HCT116 (cell line): ENCODE data around the gene BRAT1. TPM values are rescaled to one million over a fixed set of nuclear protein-coding genes. Genes with fewer than 3 reads are reported as not detected.

Experiments
- ATAC-seq: fragments of 200-7000 bp; cut with Tn5 transposase; 2 replicates; pipeline ENCODE4 v1.9.1; 2020; ENCODE audit warnings: mild to moderate bottlenecking, moderate library complexity
- BruUV-seq: library from RNA; stranded (reverse); fragments of 400-500 nt; replicated peaks from 2 replicates; lab custom pipeline; 2021; lab: Mats Ljungman, UMichigan
- CTCF ChIA-PET: fragments of 300-600 bp; sonication (Branson Sonifier 250); formaldehyde crosslinking; loops from one replicate; lab custom pipeline; 2021; ENCODE audit warnings: antibody characterized with exemption; lab: Charles Lee
- POLR2A ChIA-PET: fragments of 300-600, 350-600 bp; sonication (Branson Sonifier 250); formaldehyde crosslinking; loops from one replicate; lab custom pipeline; 2021; ENCODE audit warnings: antibody characterized with exemption; lab: Charles Lee
- RAD21 ChIA-PET, 2 experiments: fragments of 300-600 bp; sonication (Branson Sonifier 250); formaldehyde crosslinking; loops; one replicate each; lab custom pipeline; 2023; ENCODE audit warnings: low total read pairs in 2 of 2; ENCODE audit not compliant: uncharacterized antibody in 2 of 2, unreplicated experiment in 2 of 2, low non-redundant PET in 1 of 2; lab: Charles Lee
- DNase-seq: peaks from one replicate; pipeline ENCODE4 v3.0.0-alpha.2; 2010; ENCODE audit warnings: low read depth, low spot score
- H2AFZ ChIP-seq: fragments of 200-600 bp; shearing (Covaris generic), sonication (generic); 2 replicates; pipeline ENCODE4 v1.6.1; 2017; ENCODE audit warnings: low read depth, mixed run types, mixed read lengths, antibody characterized with exemption, low read length; ENCODE audit not compliant: poor library complexity, severe bottlenecking
- H3K27ac ChIP-seq: 2 replicates; pipeline ENCODE4 v1.5.1; 2012; ENCODE audit warnings: low read depth, low read length
- H3K27me3 ChIP-seq: fragments of 200-600 bp; sonication (generic); 2 replicates; pipeline ENCODE4 v1.6.1; 2016; ENCODE audit warnings: mixed run types, low read length, mixed read lengths; ENCODE audit not compliant: insufficient read depth
- H3K36me3 ChIP-seq, 2 experiments: fragments of 200-500 bp in 1 of 2; fragments of 200-600 bp in 1 of 2; sonication (Bioruptor generic) in 1 of 2; sonication (generic) in 1 of 2; 2 replicates each; pipeline versions ENCODE4 v1.5.1 to v1.6.1; 2014 to 2016; ENCODE audit warnings: low read length in 2 of 2, inconsistent platforms in 1 of 2, mixed read lengths in 1 of 2, mixed run types in 1 of 2; ENCODE audit not compliant: insufficient read depth in 2 of 2, control insufficient read depth in 1 of 2
- H3K4me1 ChIP-seq, 2 experiments: fragments of 200-600 bp in 1 of 2; sonication (generic) in 1 of 2; 2 replicates each; pipeline versions ENCODE4 v1.5.1 to v1.6.1; 2012 to 2017; ENCODE audit warnings: low read length in 2 of 2, inconsistent platforms in 1 of 2, mild to moderate bottlenecking in 1 of 2, mixed read lengths in 1 of 2, mixed run types in 1 of 2, moderate library complexity in 1 of 2; ENCODE audit not compliant: insufficient read depth in 2 of 2, control insufficient read depth in 1 of 2
- H3K4me2 ChIP-seq: fragments of 200-600 bp; sonication (generic); 2 replicates; pipeline ENCODE4 v1.6.1; 2017; ENCODE audit warnings: mixed run types, low read length, mixed read lengths
- H3K4me3 ChIP-seq, 2 experiments: fragments of 200-600 bp in 1 of 2; sonication (generic) in 1 of 2; replicated peaks in 1 of 2; 2 replicates each; pipeline ENCODE4 v1.5.1; 2011 to 2016; ENCODE audit warnings: low read length in 2 of 2, control low read depth in 1 of 2, low read depth in 1 of 2, mild to moderate bottlenecking in 1 of 2, mixed read lengths in 1 of 2, mixed run types in 1 of 2
- H3K79me2 ChIP-seq: fragments of 200-600 bp; sonication (generic); 2 replicates; pipeline ENCODE4 v1.6.1; 2017; ENCODE audit warnings: mild to moderate bottlenecking, mixed run types, low read length, moderate library complexity, mixed read lengths; ENCODE audit not compliant: insufficient read depth
- H3K9ac ChIP-seq: fragments of 200-600 bp; sonication (generic); 2 replicates; pipeline ENCODE4 v1.6.1; 2016; ENCODE audit warnings: low read length, mixed read lengths
- H3K9me2 ChIP-seq: fragments of 200-600 bp; sonication (generic), shearing (Covaris generic); 2 replicates; pipeline ENCODE4 v1.6.1; 2017; ENCODE audit warnings: mixed run types, mild to moderate bottlenecking, moderate library complexity; ENCODE audit not compliant: insufficient read depth
- H3K9me3 ChIP-seq, 2 experiments: fragments of 200-500 bp in 1 of 2; fragments of 200-600 bp in 1 of 2; sonication (Bioruptor generic) in 1 of 2; sonication (generic) in 1 of 2; 2 replicates each; pipeline ENCODE4 v1.6.1; 2014 to 2017; ENCODE audit warnings: low read length in 2 of 2, mixed read lengths in 2 of 2, inconsistent platforms in 1 of 2, low read depth in 1 of 2, mild to moderate bottlenecking in 1 of 2, mixed run types in 1 of 2, moderate library complexity in 1 of 2; ENCODE audit not compliant: control insufficient read depth in 1 of 2, insufficient read depth in 1 of 2
- H4K20me1 ChIP-seq: fragments of 200-600 bp; sonication (generic), shearing (Covaris generic); 2 replicates; pipeline ENCODE4 v1.6.1; 2017; ENCODE audit warnings: mixed run types, mild to moderate bottlenecking, moderate library complexity; ENCODE audit not compliant: insufficient read depth
- CBX3 ChIP-seq: IDR thresholded peaks from 2 replicates; pipeline ENCODE4 v1.6.1; 2012; ENCODE audit warnings: low read depth
- CEBPB ChIP-seq: IDR thresholded peaks from 2 replicates; pipeline ENCODE4 v1.6.1; 2012; ENCODE audit warnings: low read depth
- EGR1 ChIP-seq: IDR thresholded peaks from 2 replicates; pipeline ENCODE4 v1.6.1; 2012; ENCODE audit warnings: low read depth
- EZH2 ChIP-seq: fragments of 200-600 bp; sonication (generic); IDR thresholded peaks from 2 replicates; pipeline ENCODE4 v1.6.1; 2017; ENCODE audit warnings: antibody characterized with exemption, mixed run types
- FOSL1 ChIP-seq: IDR thresholded peaks from 2 replicates; pipeline ENCODE4 v1.6.1; 2012; ENCODE audit warnings: low read depth
- JUND ChIP-seq: IDR thresholded peaks from 2 replicates; pipeline ENCODE4 v1.6.1; 2012
- POLR2A ChIP-seq: IDR thresholded peaks from 2 replicates; pipeline ENCODE4 v1.7.0; 2011; ENCODE audit warnings: borderline replicate concordance; ENCODE audit not compliant: insufficient read depth, insufficient read length; ENCODE audit errors: extremely low read depth
- RAD21 ChIP-seq: IDR thresholded peaks from 2 replicates; pipeline ENCODE4 v1.6.1; 2012; ENCODE audit warnings: low read depth, mild to moderate bottlenecking
- SIN3A ChIP-seq: IDR thresholded peaks from 2 replicates; pipeline ENCODE4 v1.6.1; 2012; ENCODE audit warnings: low read depth
- SP1 ChIP-seq: IDR thresholded peaks from 2 replicates; pipeline ENCODE4 v1.6.1; 2012; ENCODE audit warnings: low read depth
- SRF ChIP-seq: IDR thresholded peaks from 2 replicates; pipeline ENCODE4 v1.6.1; 2012; ENCODE audit warnings: low read depth
- TCF7L2 ChIP-seq: IDR thresholded peaks from 2 replicates; pipeline ENCODE4 v1.7.0; 2011; ENCODE audit warnings: borderline replicate concordance, inconsistent platforms; ENCODE audit not compliant: insufficient read depth, insufficient read length; ENCODE audit errors: extremely low read depth
- YY1 ChIP-seq: IDR thresholded peaks from 2 replicates; pipeline ENCODE4 v1.6.1; 2011; ENCODE audit warnings: low read length, low read depth, moderate library complexity, mild to moderate bottlenecking; ENCODE audit not compliant: insufficient replicate concordance; ENCODE audit errors: extremely low read depth
- intact Hi-C: fragments of 100-400 bp; cut with micrococcal nuclease; formaldehyde crosslinking; loops from 2 replicates; pipeline ENCODE4 v1.10.0; 2022
- total RNA-seq: library from RNA; stranded (reverse); gene quantifications from one replicate; pipeline ENCODE4 v1.2.1, GENCODE V29; 2021; ENCODE audit not compliant: unreplicated experiment
- TF ChIP-seq, protein P1 (sequence below): IDR thresholded peaks from 2 replicates; pipeline ENCODE4 v1.6.1; 2012

BRAT1 gene
- total RNA-seq, 1 experiment from 2014 or later, result 47.6 TPM

DNA sequence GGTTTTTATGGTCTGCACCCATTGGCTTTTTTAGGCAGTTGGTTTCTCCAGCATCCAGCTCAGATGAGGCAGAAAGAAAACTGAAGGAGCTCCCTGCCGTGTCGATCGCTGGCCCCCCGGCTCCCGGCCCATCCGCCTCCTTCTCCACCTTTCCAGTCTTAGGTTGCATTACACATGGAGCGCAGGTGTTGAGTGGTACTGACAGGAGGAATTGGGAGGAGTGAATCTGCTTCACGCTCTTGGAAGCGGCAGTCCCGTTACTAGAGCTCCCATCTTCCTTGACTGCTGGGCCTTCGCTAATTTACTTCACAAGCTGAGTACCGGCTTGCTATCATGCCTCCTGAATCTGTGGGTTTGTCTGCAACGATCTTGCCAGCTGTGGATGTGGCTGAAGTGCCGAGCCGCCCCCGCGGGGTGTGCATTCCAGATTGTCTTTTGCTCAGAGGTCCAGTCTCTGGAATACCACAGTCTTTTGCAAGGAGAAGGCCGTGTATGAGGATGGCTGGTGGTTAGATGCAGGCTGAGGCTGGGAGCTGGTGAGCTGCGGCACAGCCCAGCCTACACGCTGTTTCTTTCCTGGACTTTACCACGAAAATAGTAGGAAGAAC lies 20.5 kb upstream of the BRAT1 start:
- Histone ChIP-seq H3K4me2 (no peak overlapping the region), H3K36me3 (peaks cover 5 to 10% of the 10 kb centered on the region in 2 experiments; a peak in 1 of 4 replicates), H3K9me2 (no peaks in the 10 kb centered on the region), H3K4me3 (no peak overlapping the region), H3K27me3 (no peaks in the 10 kb centered on the region), H3K9ac (no peak overlapping the region), H3K4me1 (peaks cover 19 to 22% of the 10 kb centered on the region in 2 experiments), H3K79me2 (no peaks in the 10 kb centered on the region), H2AFZ (no peak overlapping the region), H3K9me3 (no peaks in the 10 kb centered on the region), H3K27ac (no peak overlapping the region), H4K20me1 (no peaks in the 10 kb centered on the region)
- CTCF ChIA-PET, result no interaction called here
- ATAC-seq (no peak), DNase-seq (no peak)
- intact Hi-C loops, result no loop called here
- no TSS peak for BruUV-seq
- TF ChIP-seq RAD21, result no peak
- TF ChIP-seq FOSL1, result no peak
- POLR2A ChIA-PET, result no interaction called here
- RAD21 ChIA-PET, result no interaction called here

DNA sequence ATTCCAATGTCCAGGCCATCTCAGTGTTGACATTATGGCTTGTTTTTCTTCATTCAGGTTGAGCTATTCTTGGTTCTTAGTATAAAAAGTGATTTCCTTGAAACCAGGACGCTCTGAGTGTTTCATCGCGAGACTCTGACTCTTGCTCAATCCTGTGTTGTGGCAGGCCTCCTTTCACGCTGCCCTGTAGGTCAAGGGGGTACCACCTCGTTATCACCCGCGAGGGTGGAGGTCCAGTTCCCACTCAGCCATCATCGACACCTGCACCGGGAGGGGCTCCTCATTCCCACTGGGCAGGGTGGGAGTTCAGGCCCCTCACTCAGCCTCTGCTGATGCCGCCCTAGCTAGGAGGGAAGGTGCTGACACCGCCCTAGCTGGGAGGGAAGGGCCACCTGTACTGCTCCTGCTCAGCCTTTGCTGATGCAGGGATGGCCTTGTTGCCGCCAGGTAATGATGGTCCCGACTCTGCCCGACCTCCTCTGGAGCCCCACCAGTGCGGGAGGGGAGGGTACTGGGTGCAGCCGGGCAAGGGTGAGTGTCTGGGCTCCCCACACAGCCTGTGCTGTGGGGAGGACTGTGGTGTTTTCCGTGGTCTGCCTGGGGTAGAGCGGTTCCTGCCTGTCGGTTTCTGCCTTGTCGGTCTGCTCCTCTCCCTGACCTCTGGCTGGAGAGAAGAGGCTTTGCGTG lies 19.9 kb upstream of the BRAT1 start:
- intact Hi-C loops, result no loop called here
- Histone ChIP-seq H3K9ac (no peak overlapping the region), H3K36me3 (peaks cover 5 to 10% of the 10 kb centered on the region in 2 experiments; a peak in 1 of 4 replicates), H3K4me3 (no peak overlapping the region), H2AFZ (no peak overlapping the region), H3K9me2 (no peaks in the 10 kb centered on the region), H3K27ac (no peak overlapping the region)
- RAD21 ChIA-PET, result no interaction called here
- POLR2A ChIA-PET, result no interaction called here
- BruUV-seq, result no TSS peak
- CTCF ChIA-PET, result no interaction called here
- TF ChIP-seq CBX3, result no peak
- no peak for TF ChIP-seq CEBPB
- no peak for TF ChIP-seq EZH2
- TF ChIP-seq TCF7L2, result no peak
- no peak for TF ChIP-seq SP1
- TF ChIP-seq EGR1, result no peak
- no peak for TF ChIP-seq YY1
- TF ChIP-seq, protein P1, sequence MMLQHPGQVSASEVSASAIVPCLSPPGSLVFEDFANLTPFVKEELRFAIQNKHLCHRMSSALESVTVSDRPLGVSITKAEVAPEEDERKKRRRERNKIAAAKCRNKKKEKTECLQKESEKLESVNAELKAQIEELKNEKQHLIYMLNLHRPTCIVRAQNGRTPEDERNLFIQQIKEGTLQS, result no peak
- no peak for TF ChIP-seq SIN3A
- TF ChIP-seq POLR2A, result no peak
- no peak for TF ChIP-seq SRF
- TF ChIP-seq JUND, result no peak
- TF ChIP-seq, all 23 proteins: peak for 0
- peaks cover 19 to 22% of the 10 kb centered on the region in 2 experiments for H3K4me1 ChIP-seq
- no peaks in the 10 kb centered on the region for H4K20me1 ChIP-seq
- ATAC-seq, result no peak
- H3K27me3 ChIP-seq, result no peaks in the 10 kb centered on the region
- no peak overlapping the region for H3K4me2 ChIP-seq
- H3K9me3 ChIP-seq, result no peaks in the 10 kb centered on the region
- no peak for DNase-seq
- no peaks in the 10 kb centered on the region for H3K79me2 ChIP-seq
